Keratinocyte (primary cell): ENCODE measurements around the gene NRG2.

ENCODE experiments used
- EZH2 ChIP-seq: IDR thresholded peaks from one replicate; pipeline ENCODE4 v1.6.1; 2012; ENCODE audit warnings: inconsistent platforms, mild to moderate bottlenecking, low read length, moderate library complexity
- TF ChIP-seq, protein P1 (sequence below), 3 experiments: IDR thresholded peaks in 1 of 3; conservative IDR thresholded peaks in 1 of 3; optimal IDR thresholded peaks in 1 of 3; 2 replicates in 2 of 3; 3 replicates in 1 of 3; pipeline versions ENCODE3 to v1.5.1; 2011; ENCODE audit warnings: low read length in 3 of 3, mild to moderate bottlenecking in 3 of 3, moderate library complexity in 2 of 3, control low read depth in 1 of 3, inconsistent platforms in 1 of 3; ENCODE audit not compliant: insufficient read depth in 2 of 3; ENCODE audit errors: extremely low read depth in 1 of 3

DNA sequence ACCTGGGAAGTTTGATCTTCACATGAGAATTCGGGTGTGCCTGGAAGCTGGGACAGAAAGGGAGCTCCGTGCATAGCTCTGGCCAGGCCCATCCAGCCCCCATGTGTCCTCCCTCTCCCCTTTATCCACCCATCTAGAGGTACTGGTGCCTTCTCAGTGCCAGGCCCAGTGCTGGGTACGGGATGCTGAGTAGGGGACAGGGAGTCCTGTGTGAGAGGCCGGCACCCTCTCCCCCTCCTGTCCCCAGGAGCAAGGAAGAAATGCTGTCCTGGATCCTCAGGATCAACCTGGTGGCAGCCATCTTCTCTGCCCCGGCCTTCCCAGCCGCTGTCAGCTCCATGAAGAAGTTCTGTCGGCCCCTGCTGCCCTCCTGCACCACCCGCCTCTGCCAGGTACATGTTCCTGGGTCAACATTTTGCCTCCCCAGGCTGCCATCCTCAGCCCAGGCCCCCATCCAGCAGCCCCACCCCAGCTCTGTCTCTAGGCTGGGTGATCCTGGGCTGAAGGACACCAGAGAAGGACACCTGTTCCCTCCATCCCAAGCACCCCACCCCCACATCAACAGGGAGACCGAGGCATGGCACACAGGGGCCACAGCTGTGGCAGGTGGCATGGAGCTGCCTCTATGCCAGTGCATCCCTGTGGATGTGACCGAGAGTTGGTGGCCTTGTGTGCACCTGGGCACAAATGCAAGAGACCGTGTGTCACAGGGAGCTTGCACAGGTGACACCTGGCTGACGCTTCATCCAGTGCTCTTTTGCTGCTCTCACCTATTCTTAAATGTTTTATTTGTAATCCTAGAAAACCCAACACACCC, 204.5 kb downstream of the NRG2 start:
- TF ChIP-seq, protein P1, sequence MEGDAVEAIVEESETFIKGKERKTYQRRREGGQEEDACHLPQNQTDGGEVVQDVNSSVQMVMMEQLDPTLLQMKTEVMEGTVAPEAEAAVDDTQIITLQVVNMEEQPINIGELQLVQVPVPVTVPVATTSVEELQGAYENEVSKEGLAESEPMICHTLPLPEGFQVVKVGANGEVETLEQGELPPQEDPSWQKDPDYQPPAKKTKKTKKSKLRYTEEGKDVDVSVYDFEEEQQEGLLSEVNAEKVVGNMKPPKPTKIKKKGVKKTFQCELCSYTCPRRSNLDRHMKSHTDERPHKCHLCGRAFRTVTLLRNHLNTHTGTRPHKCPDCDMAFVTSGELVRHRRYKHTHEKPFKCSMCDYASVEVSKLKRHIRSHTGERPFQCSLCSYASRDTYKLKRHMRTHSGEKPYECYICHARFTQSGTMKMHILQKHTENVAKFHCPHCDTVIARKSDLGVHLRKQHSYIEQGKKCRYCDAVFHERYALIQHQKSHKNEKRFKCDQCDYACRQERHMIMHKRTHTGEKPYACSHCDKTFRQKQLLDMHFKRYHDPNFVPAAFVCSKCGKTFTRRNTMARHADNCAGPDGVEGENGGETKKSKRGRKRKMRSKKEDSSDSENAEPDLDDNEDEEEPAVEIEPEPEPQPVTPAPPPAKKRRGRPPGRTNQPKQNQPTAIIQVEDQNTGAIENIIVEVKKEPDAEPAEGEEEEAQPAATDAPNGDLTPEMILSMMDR (optimal IDR thresholded peaks at IDR 0.05 in 1 of 3, IDR thresholded peaks at IDR 0.05 in 1 of 3, conservative IDR thresholded peaks at IDR 0.05 in 1 of 3; ENCODE audit: extremely low read depth in 1 of 3, insufficient read depth in 2 of 3, low read length in 3 of 3): no peak
- TF ChIP-seq EZH2: no peak
